ENCODE results near the gene FBXO41.

DNA sequence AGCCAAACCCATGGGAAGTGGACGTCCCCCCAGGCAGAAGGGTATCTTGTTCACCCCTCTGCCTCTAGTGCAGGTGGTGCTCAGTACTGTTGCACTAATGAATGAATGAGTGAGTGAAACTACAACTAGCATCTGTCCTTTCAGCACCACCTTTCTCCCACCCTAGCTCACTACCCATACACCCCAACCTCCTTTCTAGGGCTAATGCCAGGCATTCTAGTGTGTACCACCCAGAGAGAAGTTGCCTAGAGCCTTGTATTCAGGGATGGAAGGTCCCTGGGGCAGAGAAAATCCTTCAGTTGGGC lies 27.7 kb downstream of the FBXO41 start:
- TF ChIP-seq, protein P1, sequence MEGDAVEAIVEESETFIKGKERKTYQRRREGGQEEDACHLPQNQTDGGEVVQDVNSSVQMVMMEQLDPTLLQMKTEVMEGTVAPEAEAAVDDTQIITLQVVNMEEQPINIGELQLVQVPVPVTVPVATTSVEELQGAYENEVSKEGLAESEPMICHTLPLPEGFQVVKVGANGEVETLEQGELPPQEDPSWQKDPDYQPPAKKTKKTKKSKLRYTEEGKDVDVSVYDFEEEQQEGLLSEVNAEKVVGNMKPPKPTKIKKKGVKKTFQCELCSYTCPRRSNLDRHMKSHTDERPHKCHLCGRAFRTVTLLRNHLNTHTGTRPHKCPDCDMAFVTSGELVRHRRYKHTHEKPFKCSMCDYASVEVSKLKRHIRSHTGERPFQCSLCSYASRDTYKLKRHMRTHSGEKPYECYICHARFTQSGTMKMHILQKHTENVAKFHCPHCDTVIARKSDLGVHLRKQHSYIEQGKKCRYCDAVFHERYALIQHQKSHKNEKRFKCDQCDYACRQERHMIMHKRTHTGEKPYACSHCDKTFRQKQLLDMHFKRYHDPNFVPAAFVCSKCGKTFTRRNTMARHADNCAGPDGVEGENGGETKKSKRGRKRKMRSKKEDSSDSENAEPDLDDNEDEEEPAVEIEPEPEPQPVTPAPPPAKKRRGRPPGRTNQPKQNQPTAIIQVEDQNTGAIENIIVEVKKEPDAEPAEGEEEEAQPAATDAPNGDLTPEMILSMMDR (IDR thresholded peaks at IDR 0.05) = no peak
- no peak for TF ChIP-seq EP300 (IDR thresholded peaks at IDR 0.05)

Data from tibial nerve (tissue), 4 donors.